Caki2 (cell line): ENCODE data around the gene SAG. TPM values are rescaled to one million over a fixed set of nuclear protein-coding genes. Genes with fewer than 3 reads are reported as not detected.

Experiments
- DNase-seq: peaks from one replicate; pipeline ENCODE4 v3.0.0-alpha.2; 2015; ENCODE audit warnings: low read depth
- in situ Hi-C: cut with HindIII; loops from 2 replicates; pipeline ENCODE4 v1.10.0; 2016; ENCODE audit warnings: low sequenced_read_pairs, low pct_unique_long_range_greater_than_20kb, mixed read lengths
- total RNA-seq: library from RNA; depleted of rRNA; stranded (reverse); fragments of >200 nt; shearing (Covaris generic); gene quantifications from 2 replicates; pipeline ENCODE4 v1.2.3, GENCODE V29; 2014; ENCODE audit warnings: low replicate concordance

SAG gene
- total RNA-seq, 1 experiment from 2014 or later = not detected

DNA sequence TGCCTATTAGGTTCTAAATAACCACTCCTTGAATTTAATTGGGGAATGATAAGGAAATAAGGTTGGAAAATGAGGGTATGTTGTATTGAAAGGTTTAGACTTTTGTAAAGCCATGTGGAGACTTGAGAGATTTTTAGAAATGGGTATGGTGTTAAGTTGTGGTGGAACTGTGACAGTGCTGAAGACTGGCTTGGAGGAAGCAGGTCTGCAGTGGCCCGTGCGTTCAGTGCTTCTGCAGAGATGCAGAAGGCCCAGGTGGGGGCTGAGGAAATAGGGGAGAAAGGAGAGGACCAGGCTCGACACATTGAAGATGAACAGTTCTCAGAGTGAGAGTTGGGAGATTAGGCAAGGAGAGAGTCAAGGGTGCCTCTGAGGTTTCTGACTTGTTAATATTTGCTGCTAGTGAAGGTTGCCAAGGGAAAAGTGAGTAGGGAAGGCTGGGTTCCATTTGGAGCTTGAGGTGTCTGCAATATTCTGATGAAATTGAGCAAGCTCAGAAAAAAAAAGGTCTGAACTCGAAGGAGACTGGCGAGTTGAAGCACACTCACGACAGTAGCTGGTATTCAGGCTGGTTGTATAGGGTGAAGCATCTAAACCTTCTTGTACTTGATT is 25.5 kb upstream of the SAG start:
- no peak for DNase-seq
- in situ Hi-C loops = no loop called here

DNA sequence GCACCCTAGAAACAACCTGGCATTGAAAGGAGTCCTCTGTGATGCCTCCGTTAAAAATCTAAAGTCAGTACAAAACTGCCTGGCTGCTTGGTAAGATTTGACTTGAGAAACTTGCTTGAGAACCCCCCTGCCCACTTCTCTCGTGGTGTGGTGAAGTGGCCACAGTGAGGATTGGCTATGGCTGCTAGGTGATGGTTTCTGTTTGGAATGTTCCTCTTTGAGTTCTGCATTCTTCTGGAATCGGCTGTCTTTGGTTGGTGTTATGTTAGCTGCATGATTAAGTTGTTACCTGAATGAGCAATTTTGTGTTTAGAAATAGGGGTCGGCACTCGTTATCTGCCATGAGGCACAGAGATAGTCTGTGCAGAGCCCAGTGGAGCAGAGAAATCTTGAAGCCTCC is 21.7 kb upstream of the SAG start:
- in situ Hi-C loops = no loop called here
- DNase-seq = no peak

DNA sequence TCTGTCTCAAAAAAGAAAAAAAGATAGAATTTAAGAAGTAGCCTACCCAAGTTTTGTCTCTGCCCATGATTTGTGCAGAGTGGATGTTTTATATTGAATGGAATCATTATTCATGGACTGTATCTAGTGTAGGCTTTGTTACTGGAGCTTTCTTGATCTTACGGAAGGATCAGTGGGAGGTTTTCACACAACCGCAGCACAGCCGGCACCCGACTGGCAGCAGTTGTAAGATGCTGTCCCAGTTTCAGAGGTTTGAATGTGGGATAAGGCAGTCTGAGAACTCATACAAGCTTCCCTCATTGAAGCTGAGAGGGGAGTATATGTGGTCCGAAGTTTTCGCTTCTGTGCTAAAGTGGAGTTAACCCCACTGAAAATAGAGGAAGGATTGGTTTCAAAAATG is 19.7 kb upstream of the SAG start:
- DNase-seq = no peak
- in situ Hi-C loops = no loop called here

DNA sequence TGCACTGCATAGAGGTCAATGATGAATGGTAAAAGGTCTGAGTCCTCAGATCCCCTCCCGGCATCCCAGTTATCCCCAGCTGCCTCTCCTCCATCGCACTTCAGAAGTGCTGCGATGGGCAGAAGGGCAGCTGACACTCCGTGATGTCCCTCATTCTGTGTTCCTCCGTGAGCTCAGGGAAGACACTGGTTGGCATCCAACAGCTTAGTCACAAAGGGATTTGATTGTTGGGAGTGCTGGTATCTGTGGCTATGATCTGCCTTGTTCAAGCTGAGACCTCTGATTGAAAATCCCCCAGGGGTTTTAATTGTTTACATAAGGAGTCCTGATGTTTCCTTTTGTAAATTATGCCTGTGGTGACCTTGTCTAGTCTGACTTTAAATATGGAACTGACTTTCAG is 19.0 kb upstream of the SAG start:
- DNase-seq = no peak

DNA sequence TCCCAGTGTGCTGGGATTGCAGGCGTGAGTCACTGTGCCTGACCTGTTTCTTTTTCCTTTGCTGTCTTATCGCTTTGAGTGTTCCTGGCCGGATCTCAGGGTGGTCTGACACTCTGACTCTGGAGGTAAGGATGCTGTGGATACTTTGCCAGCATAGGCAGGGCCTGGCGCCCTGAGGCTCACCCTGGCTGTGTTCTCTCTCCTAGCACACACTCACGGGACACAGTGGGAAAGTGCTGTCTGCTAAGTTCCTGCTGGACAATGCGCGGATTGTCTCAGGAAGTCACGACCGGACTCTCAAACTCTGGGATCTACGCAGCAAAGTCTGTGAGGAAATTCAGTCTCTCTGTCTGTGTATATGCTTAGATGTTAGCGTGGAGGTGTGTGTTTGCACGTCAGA is 18.0 kb upstream of the SAG start:
- DNase-seq = no peak

More for the DNA sequence above, 19.0 kb upstream of the SAG start:
- in situ Hi-C loops = no loop called here

DNA sequence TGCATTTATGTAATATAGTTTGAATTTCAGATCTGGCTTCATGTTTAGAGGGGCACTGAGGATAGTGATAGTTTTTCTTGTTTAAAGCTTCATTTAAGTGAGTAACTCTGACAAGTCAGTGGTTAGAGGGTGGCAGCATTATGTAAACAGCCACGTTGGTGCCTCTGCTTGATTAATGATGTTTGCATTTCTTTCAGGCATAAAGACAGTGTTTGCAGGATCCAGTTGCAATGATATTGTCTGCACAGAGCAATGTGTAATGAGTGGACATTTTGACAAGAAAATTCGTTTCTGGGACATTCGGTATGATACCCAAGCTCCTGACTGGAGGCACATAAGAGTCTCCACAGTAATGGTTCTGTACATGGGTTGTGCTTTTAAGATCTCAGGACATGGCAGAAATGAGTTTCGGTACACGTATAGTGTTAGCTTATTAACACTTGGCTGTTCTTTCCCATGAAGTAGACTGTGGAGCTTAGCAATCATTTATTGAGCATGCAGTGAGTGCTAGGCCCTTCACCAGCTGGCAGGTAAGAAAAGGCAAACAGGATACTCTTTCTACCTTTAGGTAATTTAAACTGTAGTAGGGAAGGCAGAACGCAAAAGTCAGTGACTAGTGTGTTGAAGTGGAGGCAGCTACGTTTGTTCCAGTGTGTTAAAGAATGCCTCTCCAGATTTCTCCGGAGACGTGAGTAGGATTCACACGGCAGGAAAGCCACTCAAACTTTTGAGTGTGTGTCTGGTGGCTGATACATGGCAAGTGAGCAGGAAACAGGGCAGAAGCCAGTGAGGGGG is 17.4 kb upstream of the SAG start:
- in situ Hi-C loops = no loop called here
- DNase-seq = no peak

More for the DNA sequence above, 18.0 kb upstream of the SAG start:
- in situ Hi-C loops = no loop called here

DNA sequence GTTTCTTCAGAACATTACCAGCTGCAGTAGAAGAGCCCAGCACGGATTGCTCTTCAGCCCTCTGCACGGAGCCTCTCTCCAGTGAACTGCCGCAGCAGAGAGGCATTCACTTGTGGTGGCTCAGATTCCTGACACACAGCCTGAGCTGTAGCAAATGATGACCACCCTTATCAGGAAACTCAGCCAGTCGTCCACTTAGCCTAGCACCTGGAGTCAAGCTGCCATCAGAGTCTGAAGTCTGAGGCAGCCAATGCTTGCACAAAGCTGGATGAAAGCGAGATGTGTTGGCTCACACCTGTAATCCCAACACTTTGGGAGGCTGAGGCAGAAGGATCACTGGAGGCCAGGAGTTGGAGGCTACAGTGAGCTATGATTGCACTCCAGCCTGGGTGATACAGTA is 11.7 kb upstream of the SAG start:
- no peak for DNase-seq
- in situ Hi-C loops = no loop called here

DNA sequence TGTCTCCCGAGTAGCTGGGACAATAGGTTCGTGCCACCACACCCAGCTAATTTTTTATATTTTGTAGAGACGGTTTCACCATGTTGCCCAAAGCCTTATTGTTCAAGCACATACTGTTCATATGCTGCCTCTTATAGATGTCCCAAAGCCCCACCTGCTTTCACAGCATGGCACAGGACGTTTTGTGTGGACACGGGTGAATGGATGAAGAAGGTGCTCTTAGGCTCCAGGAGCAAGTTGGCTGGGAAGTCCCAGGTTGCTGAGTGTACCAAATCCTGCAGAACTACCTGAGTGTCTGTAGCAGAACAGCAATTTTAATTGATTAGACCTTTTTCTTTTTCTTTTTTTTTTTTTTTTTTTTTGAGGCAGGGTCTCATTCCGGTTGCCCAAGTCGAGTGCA is 10.5 kb upstream of the SAG start:
- in situ Hi-C loops = no loop called here

DNA sequence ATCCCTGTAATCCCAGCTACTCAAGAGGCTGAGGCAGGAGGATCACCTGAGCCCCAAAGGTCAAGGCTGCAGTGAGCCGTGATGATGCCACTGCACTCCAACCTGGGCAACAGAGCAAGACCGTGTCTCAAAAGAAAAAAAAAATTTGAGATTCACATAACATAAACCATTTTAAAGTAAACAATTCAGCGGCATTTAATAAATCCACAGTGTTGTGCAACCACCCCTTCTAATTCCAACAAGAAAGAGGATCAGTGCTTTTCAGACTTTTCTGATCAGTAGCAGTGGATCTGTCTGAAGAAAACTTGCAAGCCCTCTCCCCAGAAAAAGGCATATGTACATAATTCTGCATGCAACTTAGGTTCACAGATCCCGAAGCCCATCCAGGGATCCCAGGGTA is 7.2 kb upstream of the SAG start:
- no peak for DNase-seq
- in situ Hi-C loops = no loop called here

More for the DNA sequence above, 10.5 kb upstream of the SAG start:
- no peak for DNase-seq

DNA sequence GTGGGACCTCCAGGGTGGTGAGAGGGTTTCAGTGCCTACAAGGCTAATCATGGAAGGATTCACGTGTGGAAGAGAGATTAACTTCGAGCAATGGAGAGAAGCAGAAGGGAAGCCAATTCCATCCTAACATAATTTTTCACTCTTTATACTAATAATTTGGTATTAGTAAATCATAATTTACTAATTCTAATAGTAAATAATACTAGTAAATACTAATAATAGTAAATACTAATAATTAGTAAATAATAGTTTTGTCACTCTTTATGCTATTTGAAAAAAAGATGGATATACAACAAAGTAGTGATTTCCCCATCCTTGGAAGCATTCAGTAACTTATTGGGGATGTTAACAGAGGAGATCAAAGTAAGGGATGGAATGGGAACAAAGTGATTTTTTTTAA is 6.4 kb upstream of the SAG start:
- DNase-seq = no peak
- in situ Hi-C loops = no loop called here

DNA sequence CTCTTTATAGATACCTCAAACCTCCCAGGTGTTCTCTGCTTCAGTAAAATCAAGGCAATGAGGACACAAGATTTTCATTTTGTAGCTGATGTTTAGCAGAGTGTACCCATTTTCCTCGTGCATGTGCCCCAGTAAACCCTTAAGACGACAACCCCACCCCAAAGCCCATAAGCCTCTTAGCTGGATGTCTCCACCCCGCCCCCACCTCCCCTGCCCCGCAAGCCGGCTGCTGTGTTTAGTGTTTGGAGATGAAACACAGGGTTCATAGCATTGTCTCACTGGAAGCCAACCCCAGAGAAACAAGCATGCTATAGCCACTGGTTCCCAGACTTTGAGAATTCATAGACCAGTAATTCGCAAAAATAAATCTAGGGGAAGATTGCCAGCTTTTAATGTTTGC is 5.8 kb upstream of the SAG start:
- in situ Hi-C loops = no loop called here
- no peak for DNase-seq

DNA sequence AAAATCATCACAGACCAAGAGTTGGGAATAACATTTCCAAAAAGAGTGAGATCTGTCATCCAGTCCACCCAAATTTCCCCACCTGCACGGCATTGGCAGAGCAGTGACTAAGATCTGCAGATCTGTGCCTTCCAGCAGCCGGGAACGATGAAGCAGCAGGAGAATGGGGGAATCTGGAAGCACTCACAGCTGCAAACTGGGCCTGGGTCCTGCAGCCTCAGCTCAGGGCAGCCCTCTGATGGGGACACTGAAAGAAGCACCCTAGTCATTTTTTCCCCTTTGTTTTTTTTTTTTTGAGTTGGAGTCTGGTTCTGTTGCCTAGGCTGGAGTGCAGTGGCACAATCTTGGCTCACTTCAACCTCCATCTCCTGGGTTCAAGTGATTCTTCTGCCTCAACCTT is 4.4 kb upstream of the SAG start:
- in situ Hi-C loops = no loop called here

DNA sequence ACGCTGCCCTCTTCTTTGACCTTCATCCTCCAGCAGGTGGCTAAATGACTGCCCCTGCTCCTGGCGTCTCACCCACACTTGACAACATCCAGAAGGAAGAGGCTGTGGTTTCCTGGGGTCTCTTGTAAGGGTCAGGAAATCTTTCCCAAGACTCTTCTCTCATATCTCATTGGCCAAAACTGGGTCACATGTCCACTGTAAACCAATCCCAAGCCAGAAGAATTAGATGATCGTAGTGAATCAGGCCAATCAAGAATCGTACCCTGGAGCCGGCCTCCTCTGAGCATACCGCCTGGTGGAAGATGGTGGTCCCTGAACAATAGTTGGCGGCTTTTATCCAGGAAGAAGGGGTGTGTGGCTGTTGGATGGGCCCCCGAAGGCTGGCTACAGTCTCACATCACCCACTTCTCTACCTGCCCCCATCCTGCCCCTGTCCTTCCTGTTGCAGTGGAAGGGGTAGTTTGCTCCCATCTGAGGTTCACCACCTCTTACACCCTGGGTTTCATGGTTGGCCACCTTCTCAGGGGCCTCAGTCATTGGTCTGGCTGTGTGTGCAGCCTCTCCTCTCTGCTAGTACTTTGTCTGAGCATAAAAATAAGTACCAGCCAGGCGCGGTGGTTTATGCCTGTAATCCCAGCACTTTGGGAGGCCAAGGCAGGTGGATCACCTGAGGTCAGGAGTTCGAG is 3.8 kb downstream of the SAG start:
- in situ Hi-C loops = no loop called here
- no peak for DNase-seq

More for the DNA sequence above, 4.4 kb upstream of the SAG start:
- no peak for DNase-seq

DNA sequence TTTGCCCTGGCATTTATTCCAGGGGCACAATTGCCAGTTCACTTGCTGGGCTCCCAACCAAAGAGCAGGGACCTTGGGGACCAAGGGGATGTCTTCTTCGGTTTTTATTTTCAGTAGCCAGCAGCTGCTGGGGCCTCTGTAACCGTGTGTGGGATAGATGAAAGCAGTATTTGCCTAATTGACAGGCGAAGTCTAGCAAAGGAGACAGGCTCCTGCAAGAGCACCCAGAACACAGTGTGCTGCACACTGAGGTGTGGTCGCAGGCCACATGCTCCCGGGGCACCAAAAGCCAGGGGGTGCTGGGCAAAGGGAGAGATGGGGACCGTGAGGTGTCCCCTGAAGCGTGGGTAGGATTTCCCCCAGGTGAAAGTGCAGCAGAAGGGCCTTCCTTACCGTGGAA is 5.3 kb downstream of the SAG start:
- in situ Hi-C loops = no loop called here
- DNase-seq = no peak

DNA sequence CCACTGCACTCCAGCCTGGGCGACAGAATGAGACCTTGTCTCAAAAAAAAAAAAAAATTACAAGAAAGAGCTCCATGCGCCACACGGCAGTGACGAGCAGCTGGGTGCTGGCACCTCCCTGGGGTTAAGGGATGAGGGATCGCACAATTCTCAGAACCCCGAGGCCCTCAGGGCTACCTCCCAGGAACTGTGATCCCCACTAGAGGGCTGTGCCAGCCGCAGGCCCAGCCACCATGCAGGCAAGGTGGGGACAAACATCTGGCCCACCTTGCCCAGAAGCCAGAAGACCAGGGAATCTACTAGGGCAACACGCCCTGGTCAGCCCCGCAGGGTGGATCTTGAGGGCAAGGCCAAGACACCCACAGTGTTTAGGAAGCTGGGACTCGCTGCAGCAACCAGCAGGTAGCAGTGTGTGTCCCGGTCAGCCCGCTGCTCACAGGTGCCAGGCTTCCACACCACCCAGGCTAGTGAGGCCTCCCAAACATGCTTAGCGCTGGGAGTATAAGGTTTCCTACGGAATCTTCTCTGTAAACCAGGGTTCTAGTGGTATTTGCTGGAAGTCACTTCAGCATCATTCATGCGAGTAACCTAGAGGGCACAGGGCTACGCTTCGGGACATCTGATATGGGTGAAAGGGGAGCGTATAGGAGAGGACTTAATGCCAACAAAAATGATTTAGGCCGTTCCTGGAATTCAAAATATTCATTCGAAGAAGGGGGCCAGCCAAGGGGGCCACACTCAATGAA is 6.7 kb downstream of the SAG start:
- in situ Hi-C loops = no loop called here
- no peak for DNase-seq

DNA sequence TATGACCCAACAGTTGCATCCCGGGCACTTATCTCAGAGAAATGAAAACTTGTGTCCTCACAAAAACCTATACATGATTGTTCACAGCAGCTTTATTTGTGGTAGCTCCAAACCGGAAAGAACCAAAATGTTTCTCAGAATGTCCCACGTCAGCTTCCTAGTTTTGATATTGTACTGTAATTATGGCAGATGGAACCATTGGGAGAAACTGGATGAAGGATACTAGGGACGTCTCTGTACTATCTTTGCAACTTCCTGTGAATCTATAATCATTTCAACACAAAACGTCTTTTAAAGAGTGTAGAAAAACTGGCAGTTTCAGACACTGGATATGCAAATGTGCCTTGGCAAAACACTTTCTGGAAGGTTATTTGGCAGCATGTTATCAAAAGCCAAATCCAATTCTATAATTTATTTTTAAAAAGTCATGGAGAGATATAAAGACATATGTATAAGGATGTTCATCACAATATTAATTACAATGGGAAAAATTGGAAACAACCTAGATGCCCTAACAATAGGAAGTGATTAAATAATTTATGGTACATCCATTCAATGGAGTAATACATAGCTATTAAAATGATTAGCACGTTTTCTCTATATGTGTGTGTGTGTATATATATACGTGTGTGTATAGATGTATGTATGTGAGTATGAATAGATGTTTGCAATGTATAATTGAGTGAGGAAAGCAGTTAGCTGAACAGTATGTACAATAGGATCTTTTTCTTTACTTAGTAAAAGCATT is 9.8 kb downstream of the SAG start:
- in situ Hi-C loops = no loop called here
- no peak for DNase-seq

DNA sequence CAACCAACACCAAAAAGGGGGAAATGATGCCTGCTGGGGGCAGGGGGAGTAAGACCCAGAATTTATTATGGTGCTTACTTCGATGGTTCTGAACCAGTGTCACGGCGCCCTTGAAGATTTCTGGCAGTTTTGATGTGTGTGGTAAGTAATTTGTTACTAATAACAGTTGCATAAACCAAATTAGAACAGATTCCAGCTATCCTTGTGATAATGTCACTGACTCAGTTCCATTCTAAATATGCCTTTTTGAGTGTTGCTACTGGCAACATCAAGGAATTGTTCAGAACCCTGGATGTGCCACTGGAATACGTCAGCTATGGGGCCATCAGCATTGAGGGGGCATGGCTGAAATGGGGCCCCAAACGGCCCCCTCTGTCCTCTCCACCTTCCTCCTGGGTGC is 11.6 kb downstream of the SAG start:
- in situ Hi-C loops = no loop called here
- no peak for DNase-seq

DNA sequence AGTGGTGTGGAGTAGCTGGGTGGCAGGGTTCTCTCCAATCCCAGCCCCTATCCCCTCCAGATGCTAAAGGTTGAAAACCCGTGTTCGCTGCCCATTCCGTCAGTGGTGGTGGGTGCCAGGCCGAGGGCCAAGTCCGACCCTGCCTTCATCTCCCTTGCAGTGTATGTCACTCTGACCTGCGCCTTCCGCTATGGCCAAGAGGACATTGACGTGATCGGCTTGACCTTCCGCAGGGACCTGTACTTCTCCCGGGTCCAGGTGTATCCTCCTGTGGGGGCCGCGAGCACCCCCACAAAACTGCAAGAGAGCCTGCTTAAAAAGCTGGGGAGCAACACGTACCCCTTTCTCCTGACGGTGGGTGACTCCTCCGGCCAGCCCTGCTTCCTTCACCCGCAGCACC is 12.9 kb downstream of the SAG start:
- DNase-seq = no peak
- in situ Hi-C loops = no loop called here
